NCI-H226 (cell line): Measurements from ENCODE around the gene ZWILCH.
"Not testable (repeated sequence)": the region's sequence is repeated elsewhere in the genome, so short reads cannot be mapped to it uniquely, and the experiment has no call there.

Source experiments
- DNase-seq: peaks from one replicate; pipeline ENCODE4 v3.0.0-alpha.2; 2015

Gene ZWILCH

DNA sequence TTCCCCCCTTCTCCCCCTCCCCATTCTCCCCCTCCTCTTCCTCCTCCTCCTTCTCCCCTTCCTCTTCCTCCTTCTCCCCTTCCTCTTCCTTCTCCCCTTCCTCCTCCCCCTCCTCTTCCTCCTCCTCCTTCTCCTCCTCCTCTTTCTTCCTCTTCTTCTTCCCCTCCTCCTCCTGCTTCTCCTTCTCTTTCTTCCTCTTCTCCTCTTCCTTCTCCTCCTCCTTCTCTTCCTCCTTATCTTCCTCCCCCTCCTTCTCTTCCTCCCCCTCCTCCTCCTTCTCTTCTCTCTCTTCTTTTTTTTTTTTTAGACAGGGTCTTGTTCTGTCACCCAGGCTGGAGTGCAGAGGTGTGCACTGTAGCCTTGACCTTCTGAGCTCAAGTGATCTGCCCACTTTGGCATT is 81.9 kb downstream of the ZWILCH start:
- no peak for DNase-seq

DNA sequence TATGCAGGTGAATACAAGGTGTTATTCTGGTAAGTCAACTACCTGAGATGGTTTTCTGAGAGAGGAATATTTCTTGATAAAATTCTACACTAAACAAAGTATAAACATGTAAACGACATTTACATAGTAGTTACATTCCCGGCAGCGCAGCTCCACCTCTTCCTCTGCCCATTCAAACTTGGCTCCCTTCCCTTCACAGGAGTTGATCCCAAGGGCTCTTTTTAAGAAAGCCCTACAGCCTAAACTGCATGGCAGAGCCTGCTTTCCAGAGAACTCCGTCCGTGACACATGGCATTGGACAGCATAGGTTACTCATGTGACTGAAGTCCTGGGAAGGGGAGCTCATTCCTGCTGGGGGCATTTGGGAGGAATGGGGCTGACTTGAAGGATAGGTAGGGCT is 82.6 kb downstream of the ZWILCH start:
- no peak for DNase-seq

DNA sequence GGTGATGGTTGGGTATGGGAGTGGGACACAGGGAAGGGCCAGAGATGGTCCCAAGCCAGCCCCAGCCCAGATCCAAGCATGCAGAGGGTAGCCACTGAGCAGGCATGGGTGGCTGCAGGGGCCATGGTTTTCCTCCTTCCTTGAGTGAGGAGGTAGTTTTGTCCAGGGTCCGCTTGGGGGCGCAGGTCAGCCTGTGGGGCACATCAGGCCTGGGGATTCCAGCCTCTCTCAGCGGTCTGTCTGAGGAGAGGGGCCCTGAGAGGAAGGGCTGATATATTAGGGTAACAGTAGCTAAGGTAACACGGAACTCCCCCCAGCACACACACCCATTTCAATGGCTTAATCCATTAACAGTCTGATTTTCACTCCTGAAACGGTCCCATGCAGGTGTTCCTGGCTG is 83.4 kb downstream of the ZWILCH start:
- no peak for DNase-seq

DNA sequence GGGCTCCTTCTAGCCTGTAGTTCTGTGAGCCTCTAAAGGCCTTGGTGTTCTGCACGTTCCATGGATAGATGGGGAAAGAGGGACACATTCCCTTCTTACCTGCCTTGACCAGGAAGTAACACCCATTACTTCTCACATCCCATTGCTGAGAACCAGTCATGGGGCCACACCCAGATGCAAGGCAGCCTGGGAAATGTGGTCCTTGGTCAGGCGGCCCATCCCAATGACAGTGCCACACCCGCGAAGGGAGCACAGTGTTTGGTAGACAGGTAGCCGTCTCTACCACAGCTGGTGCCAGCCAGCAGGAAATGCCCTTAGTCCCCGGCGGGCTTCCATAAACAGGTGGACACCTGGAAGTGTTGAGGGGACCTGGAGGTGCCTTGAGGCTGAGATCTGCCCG is 83.8 kb downstream of the ZWILCH start:
- DNase-seq, result no peak

DNA sequence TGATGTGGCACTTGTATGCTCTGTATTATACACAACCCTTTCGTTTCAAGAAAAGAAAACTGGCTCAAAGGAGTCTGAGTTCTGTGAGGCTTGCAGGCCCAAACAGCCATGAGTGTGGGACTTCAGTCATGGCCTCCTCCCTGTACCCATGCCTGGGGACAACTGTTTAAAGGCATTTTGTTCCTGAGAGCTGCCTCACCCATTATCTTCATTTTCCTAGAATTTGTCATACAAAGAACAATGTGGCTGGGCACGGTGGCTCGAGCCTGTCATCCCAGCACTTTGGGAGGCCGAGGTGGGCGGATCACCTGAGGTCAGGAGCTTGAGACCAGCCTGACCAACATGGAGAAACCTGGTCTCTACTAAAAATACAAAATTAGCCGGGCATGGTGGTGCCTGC is 84.3 kb downstream of the ZWILCH start:
- DNase-seq, result not testable (repeated sequence)

DNA sequence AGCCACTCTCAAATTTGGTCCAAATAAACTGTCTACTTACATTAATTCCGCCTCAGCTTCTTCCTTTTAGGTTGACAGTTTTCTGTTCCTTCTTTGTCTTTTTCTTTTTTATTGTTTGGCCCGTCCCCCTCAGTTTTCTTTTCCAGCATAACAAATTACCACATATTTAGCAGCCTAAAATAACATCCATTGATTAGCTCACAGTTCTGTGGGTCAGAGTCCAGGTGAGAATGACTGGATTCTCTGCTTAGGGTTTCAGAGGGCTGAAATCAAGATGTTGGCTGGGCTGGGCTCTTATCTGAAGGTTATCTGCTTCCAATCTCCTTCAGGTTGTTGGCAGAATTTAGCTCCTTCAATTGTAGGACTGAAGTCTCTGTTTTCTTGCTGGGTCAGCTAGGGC is 85.3 kb downstream of the ZWILCH start:
- no peak for DNase-seq

DNA sequence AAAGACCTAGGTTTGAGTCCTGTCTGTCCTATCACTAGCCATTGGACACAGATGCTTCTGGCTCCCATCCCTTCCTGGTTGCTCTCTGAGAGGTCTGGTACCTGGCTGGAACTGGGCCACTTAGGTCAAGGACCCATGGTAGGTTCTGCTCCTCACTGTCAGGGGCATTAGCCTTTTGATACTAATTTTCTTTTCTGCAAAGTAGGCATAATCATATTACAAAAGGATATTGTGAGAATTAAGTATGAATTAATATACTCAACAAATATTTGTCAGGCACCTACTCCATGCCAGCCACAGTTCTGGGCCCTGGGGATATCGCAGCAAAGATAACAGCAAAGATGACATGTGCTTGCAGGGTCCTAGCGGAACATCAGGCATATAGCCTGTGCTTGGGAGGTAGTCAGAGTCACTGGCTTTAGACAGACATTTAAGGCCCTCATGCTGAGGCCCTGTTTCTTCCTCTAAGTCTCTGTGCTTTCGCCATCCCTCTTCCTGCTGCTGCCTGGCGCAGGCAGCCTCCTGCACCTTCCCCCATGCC is 86.3 kb downstream of the ZWILCH start:
- DNase-seq, result no peak

DNA sequence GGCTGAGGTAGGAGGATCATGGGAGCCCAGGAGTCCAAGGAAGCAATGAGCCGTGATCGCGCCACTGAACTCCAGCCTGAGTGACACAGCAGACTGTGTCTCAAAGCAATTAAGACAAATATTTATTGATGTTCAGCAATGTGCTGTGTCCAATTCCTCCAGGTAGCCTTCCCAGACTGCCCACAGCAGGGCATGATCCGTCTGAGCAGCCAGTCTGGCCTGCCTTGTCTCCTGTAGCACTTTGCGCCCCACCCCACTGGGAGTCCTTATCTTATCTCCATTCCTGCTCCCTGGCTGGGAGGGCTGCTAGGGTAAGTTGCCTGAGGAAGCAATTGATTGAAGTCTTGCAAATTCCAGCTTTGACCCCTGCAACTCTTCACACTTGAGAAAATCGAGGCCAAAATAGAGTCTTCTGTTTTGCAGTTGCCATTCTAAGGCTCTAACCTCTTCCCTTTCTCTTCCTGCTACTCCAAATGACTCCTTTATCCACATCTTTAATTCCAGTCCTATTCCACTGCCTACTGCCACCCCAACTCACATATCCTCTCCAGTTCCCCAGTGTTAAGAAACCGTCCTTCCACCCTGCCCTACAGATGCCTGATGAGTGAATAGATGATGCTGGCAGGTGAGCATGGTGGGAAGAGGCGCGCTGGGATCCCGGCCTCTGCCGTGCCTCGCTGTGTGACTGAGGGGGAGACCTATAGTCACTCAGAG is 87.5 kb downstream of the ZWILCH start:
- DNase-seq, result peak; percentile 85

DNA sequence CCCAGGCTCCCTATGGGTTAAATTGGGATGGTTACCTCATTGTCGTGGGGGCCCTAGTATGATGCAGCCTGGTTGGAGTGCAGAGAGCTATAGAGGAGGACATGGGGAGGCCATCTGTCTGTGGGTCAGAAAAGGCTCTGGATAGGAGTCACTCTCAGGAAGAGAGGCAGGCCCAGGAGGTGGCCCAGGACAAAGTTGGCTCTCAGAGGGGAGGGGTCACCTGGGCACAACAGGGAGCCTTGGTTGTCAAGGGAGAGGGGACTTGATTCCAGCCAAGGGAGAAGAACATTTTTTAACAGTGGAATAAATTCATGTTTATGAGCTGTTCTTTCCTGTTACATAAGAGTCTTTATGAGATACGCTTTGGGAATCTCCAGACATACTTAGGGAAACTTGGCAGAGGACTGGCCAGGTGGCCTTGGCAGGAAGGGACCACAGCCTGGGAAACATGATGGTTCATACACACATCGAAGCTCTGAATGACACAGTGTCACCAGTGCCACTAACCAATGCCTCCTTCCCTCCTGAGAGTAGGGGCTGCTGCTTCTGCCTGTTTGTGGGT is 88.2 kb downstream of the ZWILCH start:
- peak; percentile 32 for DNase-seq

DNA sequence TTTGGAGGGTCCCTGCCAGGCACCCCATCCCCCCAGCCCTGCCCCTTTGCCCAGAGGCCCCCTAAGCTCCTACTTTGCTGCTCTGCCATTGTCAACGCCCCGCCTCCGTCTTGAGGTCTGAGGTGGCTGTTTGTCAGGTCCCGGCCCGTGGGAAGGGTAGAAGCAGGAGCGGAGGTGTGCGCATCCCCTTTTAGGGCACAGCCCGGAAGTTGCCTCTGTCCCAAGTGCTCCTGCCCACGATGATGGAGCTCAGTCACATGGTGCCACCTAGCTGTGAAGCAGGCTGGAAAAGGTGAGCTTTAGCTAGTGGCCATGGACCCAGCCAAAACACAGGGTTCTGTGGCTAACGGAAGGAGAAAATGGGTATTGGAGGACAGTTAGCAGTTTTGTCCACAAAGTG is 89.2 kb downstream of the ZWILCH start:
- no peak for DNase-seq

DNA sequence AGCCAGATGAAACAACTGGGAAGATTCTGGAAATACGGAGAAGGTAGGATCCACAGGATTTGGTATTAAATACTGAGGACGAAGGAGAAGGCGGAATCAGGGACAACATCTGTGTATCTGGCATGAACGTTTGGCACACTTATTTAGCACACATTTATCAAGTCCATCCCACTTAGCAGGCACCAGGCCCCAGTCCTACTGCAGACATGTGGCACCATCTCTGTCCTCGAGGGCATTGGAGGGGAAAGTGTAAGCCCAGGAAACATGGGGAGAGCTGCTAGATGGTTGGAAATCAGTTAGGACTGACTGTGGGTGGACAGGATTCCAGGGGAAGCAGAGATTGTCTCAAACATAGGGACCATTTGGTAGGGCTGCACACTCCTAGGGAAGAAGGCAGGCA is 89.7 kb downstream of the ZWILCH start:
- no peak for DNase-seq

DNA sequence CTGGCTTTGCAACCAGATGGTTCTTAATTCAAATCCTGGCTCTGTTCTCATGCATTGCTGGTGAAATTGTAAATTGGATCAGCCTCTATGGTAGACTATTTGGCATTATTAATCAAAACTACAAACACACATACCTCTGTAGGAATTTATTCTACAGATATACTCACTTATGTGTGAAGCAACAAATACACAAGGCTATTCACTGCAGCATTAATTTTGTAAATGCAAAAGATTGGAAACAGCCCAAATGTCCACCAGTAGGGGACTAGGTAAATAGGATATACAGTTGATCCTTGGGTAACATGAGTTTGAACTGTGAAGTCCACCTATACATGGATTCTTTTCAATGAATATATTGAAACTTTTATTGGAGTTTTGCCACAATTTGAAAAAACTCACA is 90.2 kb downstream of the ZWILCH start:
- DNase-seq, result no peak

DNA sequence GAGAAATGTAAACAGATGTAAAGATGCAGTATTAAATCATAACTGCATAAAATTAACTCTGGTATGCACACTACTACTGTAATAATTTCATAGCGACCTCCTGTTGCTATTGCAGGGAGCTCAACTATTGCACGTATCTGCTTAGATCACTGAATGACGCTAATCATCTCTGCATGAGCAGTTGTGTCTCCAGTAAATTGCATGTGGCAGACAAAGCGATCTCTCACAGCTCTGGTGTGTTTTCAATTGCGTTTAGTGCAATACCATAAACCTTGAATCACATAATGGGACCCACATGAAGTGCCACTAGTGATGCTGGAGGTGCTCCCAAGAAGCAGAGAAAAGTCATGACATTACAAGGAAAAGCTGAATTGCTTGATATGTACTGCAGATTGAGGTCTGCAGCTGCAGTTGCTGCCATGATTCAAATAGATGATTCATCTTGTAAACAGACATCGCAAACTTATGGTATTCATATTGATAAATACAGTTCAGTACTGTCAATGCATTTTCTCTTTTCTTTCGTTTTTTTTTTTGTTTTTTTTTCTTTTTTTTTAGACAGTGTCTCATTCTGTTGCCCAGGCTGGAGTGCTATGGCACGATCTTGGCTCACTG is 90.9 kb downstream of the ZWILCH start:
- DNase-seq, result no peak

DNA sequence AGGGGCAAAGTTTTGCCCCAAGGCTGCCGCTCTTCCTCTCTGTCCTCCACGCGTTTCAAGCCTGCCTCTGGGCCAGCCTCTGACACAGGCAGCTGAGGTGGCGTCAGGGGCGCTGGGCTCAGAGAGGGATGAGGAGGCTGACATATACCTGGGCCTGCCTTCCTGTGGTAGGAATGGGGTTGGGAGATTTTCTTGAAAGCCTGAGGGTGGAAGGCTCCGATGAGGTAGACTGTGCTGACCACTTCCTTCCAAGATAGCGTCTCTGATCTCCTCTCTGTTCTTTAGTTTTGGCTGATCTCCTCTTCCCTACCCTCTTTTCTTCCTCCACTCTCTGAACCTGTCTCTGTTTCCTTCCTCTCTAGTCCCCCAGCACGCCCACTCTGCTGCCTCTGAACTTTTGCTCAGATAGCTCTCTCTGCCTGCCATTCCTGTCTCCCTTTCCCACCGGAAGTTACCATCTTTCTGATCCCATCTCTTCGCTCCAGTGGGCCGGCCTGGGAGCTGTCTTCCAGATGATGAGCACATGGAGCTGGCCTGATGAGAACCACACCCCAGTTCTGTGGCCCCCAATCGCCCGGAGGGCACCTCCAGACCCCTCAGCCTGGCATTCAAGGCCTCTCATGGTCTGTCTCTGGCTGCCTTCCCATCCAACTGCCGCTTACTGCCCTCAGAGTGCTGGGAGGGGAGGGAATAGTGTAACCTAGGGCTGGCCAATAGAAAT is 93.1 kb downstream of the ZWILCH start:
- DNase-seq, result no peak
